Stimulated activated CD4-positive, alpha-beta T cell treated with anti-CD3 and anti-CD28 coated beads, TNF-alpha, amount 100 ng/mL, for 48 hours (primary cell): Measurements from ENCODE around the gene CDH22.

ENCODE experiments used
- DNase-seq, 3 donors: peaks; one replicate each; pipeline ENCODE4 v3.0.0-alpha.2; 2020; ENCODE audit warnings: low read depth in 3 of 3

The CDH22 gene

DNA sequence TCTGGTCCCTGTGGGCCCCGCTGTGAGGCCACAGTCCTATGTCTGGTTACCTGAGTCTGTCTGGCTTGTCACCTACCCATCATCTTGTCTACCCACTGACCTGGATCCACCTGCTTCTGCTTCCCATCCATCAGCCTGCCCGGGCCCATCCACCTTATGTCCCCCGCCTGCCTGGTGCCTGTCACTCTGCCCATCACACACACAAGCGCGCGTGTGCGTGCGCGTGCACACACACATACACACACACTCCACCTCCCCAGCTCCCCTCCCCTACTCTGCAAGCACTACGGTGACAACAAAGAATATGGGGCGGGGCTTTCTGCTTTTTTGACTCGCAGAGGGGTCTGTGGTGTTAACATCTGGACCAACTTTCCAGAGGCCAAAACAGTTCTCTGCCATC lies 8.0 kb downstream of the CDH22 start:
- no peak for DNase-seq

DNA sequence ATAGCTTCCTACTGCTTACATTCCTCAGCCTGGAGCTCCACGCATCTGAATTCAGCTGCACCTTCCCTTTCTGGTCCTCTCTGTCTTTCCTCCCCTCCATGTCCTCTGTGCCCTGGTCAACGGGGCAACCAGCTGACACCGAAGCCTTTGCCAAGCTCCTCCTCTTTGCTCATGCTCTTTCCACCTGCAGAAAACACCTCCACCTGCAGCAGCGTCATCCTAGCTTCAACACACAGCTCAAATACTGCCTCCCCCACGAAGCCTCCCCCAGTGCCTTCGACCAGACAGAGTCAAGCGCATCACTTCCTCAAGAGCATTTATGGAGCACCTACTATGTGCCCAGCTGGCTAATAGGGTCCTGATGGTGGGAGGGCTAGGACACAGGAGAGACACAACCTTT lies 9.2 kb downstream of the CDH22 start:
- DNase-seq = no peak

DNA sequence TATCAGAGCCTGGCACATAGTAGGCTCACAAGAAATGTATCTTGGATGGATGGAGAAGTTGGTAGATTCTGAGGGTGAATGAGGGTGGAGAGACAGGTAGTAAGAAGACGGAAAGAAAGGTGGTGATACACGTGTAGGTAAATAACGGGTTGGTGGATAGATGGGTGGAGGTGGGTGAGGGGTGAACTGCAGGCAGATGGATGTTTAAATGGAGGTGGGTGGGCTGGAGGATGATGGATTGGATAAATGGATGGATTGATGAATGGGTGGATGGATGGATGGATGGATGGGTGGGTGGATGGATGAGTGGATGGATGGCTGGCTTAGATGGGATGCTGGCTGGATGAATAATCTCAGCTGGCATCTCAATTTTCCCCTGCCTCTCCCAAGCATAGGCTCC lies 9.9 kb downstream of the CDH22 start:
- DNase-seq = no peak

DNA sequence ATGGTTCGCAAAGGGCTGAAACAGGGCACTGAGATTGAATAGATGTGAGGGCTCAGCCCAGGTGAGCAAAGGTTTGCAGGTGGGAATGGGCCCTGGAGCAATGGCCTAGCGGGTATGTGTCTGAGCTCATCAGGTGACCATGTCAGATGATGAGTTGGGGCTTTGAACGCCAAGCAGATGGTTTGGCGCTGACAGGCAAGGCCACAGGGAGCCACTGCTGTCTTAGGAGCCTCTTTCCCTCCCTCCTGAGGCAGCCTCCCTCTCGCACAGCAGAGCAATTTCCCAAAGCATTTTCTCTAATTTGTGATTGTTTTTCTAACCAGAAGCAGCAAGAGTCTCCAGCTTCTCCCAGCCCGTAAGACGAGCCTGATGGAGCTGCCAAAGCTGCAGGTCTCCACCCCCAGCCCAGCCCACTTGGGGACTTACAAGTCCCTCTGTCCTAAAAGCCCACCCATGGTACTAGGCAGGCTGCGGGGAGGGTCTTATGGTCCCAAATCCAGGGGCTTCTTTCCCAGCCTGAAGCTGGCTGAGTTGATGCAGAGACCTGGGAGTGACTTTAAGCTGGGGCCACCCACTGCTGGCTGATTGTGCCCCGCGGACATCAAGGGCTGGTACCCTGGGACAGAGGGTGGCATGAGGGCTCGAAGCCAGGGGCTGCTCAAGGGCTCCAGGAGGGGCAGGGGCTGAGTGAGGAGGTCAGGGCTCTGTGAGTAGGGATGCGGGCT lies 11.6 kb downstream of the CDH22 start:
- DNase-seq = no peak

DNA sequence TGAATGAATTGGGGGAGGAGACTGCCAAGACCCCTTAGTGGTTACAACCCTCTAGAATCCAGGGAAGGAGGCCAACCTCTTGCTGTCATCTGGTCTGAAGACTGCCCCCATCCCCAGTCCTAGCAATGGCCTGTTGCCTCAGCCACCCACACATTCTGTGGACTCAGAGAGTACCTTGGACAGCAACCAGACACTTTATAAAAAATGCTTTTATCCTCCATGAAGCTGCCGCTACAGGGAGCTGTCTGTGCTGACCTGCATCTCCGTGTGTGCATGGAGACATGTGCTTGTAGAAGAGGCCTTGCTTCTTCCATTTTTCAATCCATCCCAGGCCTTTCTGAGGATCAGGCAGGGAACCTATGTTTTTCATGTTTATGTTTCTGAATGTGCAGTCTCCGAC lies 15.2 kb downstream of the CDH22 start:
- DNase-seq = no peak

DNA sequence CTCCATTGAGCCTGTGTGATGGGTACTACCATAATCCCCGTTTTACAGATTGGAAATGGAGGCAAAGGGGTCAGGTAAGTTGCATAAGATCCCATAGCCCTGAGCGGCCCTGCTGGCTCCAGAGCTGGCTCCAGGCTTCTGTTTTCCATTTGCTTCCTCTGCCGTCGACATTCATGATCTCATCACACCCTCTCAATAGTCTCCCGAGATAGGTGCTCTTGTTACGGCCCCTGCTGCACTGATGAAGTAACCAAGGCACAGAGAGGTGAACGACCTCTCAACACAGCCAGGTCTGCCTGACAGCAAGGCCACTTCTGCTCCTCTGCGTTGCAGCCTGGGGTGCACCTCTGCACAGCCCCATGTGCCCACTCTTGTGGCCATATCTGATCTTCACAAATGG lies 16.9 kb downstream of the CDH22 start:
- no peak for DNase-seq

DNA sequence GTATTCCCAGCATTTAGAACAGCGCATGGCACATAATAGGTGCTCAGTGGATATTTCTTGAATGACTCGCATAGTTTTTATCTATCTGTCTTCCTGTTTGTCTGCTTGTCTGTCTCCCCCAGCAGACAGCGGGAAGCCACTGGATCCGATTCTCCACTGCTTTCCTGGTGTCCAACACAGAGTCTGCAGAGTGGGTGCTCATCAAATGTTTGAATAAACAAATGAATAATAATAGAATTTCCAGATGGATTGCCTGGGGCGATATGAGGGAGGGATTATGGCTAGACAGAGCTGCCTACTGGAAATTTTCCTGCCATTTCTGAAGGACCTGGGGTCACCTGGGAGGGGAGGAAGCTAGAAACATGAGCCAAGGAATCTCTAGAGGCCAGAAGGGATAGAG lies 18.9 kb downstream of the CDH22 start:
- no peak for DNase-seq

DNA sequence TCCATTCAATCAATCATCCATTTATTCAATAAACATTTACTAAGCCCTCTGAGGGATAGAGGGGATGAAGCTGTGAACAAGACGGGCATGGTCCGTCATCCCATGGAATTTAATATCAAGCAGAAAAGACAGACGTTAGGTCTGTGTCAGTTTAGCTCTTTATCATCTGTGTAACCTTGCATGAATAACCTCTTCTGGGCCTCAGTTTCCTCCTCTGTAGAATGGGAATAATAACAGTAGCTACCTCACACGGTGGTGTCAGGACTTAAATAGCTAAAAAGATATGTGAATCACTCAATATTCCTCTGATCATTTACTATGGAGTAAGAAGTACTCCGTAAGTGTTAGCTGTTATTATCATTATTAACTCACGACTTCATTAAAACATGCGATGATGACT lies 21.3 kb downstream of the CDH22 start:
- DNase-seq = no peak

DNA sequence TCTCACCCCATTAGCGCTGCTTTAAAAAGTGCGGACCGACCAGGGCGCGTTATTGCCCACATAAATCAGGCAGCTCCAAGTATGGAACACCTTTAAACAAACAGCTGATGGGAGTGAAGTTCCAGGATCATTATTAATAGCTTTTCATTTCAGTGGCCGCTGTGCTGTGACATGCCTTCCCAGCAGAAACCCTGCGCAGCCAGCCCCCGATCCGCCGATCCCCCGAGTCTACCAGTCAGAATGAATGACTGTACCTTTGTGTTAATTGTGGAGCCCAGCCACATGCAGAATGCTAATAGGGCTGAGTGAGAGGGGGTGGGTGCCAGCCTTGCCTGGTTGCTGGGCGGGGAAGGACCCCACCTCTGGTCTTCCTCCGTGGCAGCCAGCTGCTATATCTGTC lies 21.9 kb downstream of the CDH22 start:
- no peak for DNase-seq

DNA sequence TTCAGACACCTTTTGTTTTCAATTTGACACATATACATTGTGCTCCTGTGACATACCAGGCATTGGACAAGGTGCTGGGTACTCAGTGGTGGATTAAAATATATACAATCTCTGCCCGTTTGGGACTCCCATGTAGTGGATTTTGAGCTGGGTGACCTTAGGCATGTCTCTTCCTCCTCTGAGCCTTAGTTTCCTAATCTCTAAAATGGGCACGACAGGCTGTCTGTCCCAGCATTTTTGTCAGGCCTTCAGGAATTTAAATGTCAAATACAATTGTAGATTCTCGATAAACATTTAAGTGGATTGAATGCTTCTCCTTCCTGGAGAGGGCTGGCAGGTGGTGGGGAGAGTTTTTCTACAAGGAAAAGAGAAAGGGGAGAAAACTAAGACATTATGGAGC lies 22.6 kb downstream of the CDH22 start:
- no peak for DNase-seq

DNA sequence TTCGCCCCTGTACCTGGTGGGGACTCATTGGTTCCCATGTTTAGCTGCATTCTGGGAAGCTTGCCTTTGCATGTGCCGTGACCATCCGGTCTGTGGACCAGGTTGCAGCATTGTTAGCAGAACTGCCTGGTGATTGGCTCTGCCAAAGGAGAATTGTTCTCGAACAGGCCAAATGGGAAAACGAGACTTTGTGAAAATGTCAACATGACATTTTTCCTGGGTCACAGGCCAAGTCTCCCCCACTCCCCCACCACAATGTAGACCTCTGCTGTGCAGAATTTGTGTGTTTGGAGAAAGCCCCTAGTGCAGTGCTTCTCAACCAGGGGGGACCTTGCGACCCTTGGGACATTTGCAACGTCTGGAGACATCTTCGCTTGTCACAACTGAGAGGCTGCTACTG lies 23.2 kb downstream of the CDH22 start:
- no peak for DNase-seq

DNA sequence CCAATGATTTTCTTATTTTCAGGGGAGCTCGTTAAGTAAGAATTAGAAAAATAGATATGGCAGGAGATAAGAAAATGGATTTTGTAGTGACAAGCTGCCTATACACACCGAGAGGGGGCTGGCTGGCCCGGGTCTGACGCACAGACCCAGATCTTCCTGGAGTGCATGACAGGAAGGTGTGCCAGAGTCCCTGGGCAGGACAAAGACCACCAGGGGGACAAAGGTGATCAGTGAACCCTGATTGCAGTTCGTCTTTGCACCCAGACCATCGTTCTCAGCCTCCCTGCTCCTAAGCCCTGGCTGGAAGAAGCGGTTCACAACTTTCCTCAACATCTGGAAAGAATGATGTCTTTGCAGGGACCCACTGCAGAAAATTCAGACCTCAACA lies 24.3 kb downstream of the CDH22 start:
- DNase-seq = no peak

DNA sequence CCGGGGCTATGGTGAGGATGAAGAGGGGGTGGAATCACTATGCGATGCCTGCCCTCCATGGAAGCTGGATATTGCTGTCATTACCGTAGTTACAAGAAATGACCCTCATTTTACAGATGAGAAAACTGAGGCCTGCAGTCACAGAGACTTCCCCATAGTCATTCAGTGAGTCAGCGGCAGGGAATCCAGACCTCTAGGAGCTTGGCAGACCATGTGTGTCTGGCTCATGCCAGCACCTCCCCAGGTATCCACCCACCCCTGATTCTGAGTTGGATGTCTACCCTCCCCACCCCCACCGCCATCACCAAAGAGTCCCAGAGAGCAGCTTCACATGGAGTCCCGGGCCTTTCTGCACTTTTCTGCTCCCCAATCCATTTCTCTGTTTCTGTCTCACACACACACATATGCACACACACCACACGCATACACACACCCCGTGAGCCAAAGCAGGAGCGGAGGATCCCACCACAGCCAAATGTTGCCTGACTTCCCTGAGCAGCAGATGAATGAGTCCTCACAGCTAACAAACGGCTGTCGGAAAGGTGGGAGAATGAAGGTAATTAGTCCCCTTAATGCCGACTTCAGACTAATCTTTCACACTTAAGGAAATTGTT lies 24.8 kb downstream of the CDH22 start:
- no peak for DNase-seq

DNA sequence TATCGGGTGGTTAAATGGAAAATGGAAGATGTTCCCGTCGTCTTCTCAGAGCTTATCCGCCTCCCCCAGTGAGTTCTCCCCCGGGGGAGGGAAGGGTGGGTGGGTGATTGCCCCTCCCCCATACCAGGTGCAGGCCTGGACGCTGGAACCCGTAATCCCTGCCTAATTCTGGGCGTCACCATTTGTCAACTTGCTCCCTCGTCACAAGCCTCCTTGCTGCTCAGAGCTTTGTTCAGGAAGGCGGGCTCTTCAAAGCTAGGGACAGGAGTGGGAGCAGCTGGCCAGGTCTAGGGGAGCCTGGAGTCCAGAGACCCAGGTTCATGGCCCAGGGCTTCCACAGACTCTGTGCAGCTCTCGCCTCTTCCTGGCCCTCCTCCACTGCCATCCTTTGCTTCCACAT lies 25.6 kb downstream of the CDH22 start:
- no peak for DNase-seq

DNA sequence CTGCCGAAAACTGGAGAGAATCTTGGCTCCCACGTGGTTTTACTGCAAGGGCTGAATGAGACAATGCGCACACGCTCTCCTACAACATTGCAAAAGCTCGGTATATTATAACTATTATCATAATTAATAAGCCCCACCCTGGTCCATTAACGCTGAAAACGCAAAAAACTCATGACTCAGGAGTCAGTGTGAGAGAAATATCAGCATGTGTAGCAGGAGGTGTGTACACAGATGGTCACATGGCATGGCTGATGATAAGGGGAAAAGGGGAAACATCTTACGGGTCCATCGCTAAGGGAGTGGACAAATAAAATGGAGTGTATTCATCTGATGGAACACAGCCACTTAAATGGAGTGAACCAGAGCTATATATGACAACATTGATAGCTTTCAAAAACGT lies 29.2 kb downstream of the CDH22 start:
- no peak for DNase-seq

DNA sequence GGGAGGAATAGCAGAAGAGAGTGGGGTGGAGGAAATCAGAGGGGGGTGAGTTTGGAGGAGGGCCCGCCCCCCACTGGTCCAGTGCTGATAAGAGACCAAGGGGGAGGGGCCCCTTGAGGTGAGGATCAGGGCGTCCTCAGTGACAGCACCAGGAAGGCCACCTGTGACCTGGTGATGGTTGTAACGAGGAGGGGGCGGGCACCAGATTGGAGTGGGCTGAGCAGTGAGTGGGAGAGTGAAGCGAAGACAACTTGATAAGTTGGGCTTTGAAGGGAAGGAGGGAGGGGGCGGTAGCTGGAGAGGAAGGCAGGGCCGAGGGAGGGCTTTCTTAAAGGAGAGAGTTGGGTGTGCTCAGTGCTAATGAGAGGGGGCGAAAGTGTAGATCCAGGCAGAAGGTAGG lies 30.7 kb downstream of the CDH22 start:
- no peak for DNase-seq

DNA sequence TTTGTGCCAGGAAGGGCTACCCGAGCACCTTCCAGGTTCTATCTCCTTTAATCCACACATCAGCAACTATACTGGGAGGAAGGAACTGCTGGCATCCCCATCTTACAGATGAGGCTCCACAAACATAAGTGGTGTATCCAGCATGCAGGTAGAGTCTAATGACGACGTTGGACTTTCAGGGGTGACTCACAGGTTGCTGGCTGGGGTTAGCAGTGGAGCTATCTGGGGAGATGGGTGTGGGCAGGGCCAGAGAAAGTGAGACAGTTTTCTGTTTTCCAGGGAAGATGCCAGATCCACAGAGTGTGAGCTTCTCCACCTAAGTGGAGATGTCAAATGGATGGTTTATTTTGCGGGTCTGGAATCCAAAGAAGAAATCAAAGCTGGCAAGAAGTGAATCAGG lies 31.8 kb downstream of the CDH22 start:
- no peak for DNase-seq

DNA sequence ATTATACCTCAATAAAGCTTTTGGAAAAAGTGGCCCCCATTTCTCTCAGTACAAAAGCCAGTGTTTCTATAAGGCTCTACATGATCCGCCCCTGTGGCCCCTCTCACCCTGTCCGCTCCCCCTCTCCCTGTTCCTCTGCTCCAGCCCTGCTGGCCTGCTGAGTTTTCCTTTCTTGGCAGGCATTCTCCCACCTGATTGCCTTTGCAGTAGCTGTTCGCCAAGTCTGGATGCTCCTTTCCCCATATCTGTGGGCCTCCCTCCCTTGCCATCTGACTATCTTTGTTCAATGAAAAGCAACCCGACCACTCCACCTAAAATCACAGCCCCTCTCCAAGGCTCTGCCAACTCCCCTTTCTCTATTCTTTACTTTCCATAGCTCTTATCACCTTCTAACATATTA lies 33.2 kb downstream of the CDH22 start:
- no peak for DNase-seq

DNA sequence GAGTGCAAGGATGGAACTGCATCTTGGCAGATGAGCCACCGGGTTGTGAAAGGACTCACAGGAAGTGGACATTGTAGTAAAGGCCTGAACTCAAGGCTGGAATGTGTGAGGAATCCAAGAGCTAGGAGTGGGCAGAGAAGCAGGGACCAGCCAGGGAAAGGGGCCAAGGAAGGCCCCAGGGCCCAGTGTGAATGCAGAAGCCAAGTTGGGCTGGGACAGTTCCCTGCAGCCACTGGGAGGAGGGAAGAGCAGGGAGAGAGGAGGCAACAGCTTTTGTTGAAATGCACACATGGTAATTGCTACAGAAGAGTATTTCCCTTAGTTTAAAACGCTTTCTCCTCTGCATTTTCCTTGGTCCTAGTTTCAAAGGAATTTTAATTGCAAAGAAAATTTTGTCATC lies 34.6 kb downstream of the CDH22 start:
- DNase-seq = no peak

DNA sequence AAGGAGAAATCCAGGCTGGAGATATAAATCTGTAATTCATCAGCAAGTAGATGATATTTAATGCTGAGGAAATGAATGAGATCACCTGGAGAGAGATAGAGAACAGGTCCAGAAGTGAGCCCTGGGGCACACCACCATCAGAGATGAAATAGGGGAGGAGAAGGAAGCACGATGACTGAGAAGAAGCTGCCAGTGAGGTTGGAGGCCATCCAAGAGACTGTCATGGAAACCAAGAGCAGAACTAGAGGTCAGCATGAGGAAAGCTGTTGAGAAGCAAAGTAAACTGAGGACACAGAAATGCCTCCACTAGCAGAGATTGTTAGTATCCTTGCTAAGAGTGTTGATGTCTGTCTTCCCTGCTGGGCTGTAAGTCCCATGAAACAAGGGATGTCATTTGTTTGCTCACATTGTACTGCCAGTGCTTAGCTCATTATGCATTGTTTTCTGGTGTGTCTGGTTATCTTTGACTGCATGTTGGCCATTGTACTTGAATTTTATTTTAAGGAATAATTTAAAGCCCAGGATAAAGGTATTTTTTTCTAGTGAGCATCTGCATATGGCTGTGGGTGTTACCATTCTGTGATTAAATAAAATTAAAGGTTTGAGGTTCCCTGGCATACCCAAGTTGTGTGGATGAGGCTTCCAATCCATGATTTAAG lies 35.8 kb downstream of the CDH22 start:
- no peak for DNase-seq

DNA sequence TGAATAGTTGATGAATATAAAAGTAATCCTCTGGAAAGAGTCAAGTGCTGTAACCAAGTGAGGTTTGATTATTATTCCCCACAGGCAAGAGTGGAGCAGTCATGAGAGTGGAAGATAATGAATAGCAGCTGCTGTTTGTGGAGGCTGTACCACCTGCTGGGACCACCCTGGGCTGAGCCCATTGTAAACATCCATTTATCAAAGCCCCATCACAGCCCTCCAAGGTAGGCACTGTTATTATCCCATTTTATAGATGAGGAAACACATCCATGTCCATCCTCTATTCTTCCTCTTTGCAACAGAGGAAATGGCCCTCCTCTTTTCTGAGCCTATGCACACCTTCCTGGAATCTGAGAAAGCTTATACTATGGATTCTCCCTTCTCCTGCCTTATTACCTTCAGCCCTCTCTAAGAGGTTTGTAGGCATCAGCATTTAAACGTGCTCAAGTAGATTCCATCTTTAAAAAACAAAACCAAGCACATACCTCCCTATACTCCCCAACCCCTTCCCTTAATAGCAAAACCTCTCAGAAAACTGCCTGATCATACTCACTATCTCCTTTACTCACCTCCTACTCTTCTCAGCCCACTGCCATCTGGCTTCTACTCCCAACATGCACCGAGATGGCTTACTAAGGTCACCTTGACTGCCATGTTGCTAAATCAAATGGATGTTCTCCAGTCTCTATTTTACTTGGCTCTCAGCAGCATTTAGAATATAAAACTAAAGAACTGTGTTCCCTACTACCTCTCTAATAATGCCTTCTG lies 37.1 kb downstream of the CDH22 start:
- no peak for DNase-seq

DNA sequence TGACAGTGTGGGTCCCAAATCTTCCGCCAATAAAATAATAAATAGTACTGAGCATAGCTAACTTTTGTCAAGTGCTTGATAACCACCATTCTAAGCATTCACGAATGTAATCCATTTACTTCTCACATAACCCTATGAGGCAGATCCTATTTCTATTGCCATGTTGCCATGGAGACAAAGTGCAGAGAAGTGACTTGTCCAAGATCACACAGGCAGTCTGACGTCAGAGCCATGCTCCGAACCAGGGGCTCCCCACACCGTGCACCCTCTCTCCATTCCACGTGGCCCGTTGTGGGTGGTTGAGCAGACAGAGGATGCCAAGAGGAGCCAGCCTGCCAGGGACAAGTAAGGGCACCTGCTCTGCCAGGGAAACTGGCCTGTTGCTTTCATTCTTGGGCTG lies 38.9 kb downstream of the CDH22 start:
- no peak for DNase-seq

DNA sequence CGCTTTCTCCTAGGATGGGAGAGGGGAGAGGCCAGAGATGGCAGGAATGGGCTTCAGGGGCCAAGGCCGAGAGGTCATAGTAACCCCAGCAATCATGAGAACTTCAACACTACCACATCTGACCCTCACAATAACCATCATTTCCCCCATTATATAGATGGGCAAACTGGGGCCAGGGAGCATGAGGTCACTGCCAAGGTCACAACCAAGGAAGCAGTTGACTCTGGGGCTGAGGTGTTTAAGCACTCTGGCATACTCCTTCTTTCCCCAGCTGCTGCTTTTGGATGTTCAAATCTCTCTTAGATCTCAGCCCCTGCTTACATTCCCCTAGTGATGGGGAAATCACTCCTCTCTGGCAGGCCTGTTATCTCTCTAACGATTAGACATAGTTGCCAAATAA lies 39.6 kb downstream of the CDH22 start:
- no peak for DNase-seq
